ENCODE measurements around the gene MARK2. TPM values are rescaled to one million over a fixed set of nuclear protein-coding genes. Genes with fewer than 3 reads are reported as not detected.

MARK2 gene
- total RNA-seq, 1 experiment from 2014 or later: 39.8 TPM

GRCh38 chr11:63868399-63869064 is 29.6 kb downstream of the MARK2 start:
- Histone ChIP-seq H3K9me3 (ENCODE audit: control insufficient read depth in 1 of 2, insufficient read depth in 1 of 2, low read depth in 1 of 2, low read length in 2 of 2) (no peaks in the 10 kb centered on the region), H2AFZ (ENCODE audit: low read depth, low read length, poor library complexity, severe bottlenecking) (no peak overlapping the region), H3K9me2 (ENCODE audit: insufficient read depth) (no peaks in the 10 kb centered on the region), H3K36me3 (ENCODE audit: control insufficient read depth in 1 of 2, insufficient read depth in 2 of 2, low read length in 2 of 2) (peaks cover 0 to 5% of the 10 kb centered on the region in 2 experiments; a peak in 1 of 4 replicates), H3K9ac (ENCODE audit: low read length) (no peak overlapping the region), H3K27me3 (ENCODE audit: insufficient read depth, low read length) (no peaks in the 10 kb centered on the region), H4K20me1 (ENCODE audit: insufficient read depth) (peaks cover 5% of the 10 kb centered on the region; the same call in 1 of the 2 replicates), H3K4me1 (ENCODE audit: control insufficient read depth in 1 of 2, insufficient read depth in 2 of 2, low read length in 2 of 2) (peaks cover 7 to 26% of the 10 kb centered on the region in 2 experiments), H3K79me2 (ENCODE audit: insufficient read depth, low read length) (peaks cover 86% of the 10 kb centered on the region), H3K4me3 (replicated peaks in 1 of 2; ENCODE audit: low read depth in 1 of 2, low read length in 2 of 2) (no peak overlapping the region), H3K27ac (ENCODE audit: low read depth, low read length) (no peak overlapping the region), H3K4me2 (ENCODE audit: low read length) (no peak overlapping the region)
- ATAC-seq (no peak), DNase-seq (ENCODE audit: low read depth, low spot score) (no peak)
- TF ChIP-seq CBX3 (IDR thresholded peaks at IDR 0.05; ENCODE audit: low read depth) (no peak), TCF7L2 (IDR thresholded peaks at IDR 0.05; ENCODE audit: borderline replicate concordance, extremely low read depth, insufficient read depth, insufficient read length) (no peak), ATF3 (IDR thresholded peaks at IDR 0.05) (no peak), EGR1 (IDR thresholded peaks at IDR 0.05; ENCODE audit: low read depth) (no peak), ZNF274 (IDR thresholded peaks at IDR 0.05; ENCODE audit: low read depth, low read length) (no peak), POLR2A (IDR thresholded peaks at IDR 0.05; ENCODE audit: borderline replicate concordance, extremely low read depth, insufficient read depth, insufficient read length) (no peak), JUND (IDR thresholded peaks at IDR 0.05) (no peak), FOSL1 (IDR thresholded peaks at IDR 0.05; ENCODE audit: low read depth) (no peak), ZFX (IDR thresholded peaks at IDR 0.05) (no peak), SP1 (IDR thresholded peaks at IDR 0.05; ENCODE audit: low read depth) (no peak), EZH2phosphoT487 (IDR thresholded peaks at IDR 0.05; ENCODE audit: borderline replicate concordance) (no peak), CEBPB (IDR thresholded peaks at IDR 0.05; ENCODE audit: low read depth) (no peak), ZBTB33 (IDR thresholded peaks at IDR 0.05; ENCODE audit: extremely low read depth, insufficient replicate concordance, low read length) (no peak)
- ChIA-PET RAD21 (ENCODE audit: low non-redundant PET in 1 of 2, low total read pairs in 2 of 2, uncharacterized antibody in 2 of 2, unreplicated experiment in 2 of 2) (no interaction called here), CTCF (no interaction called here), POLR2A (no interaction called here)
- intact Hi-C loops (cut with micrococcal nuclease): no loop called here
- BruUV-seq (replicated peaks): no TSS peak
